Left colon (tissue), 2 donors: ENCODE data around the gene CNOT3. TPM values are rescaled to one million over a fixed set of nuclear protein-coding genes. Genes with fewer than 3 reads are reported as not detected.

Experiments used
- ATAC-seq: fragments of 200-7000 bp; cut with Tn5 transposase; one replicate; pipeline ENCODE4 v1.9.1; 2020; ENCODE audit warnings: mild to moderate bottlenecking, moderate library complexity
- DNase-seq, 2 donors: peaks; one replicate each; pipeline ENCODE4 v3.0.0-alpha.2; 2020
- intact Hi-C, 2 donors: fragments of 100-400 bp; cut with DNase I in 1 of 2; cut with micrococcal nuclease in 1 of 2; formaldehyde crosslinking; loops; one replicate each; pipeline versions ENCODE4 v1.11.2 to v1.14.0; 2022; cut with DNase I, micrococcal nuclease
- total RNA-seq, 2 donors: library from RNA; stranded (reverse); fragmentation: NEBNext Ultra II Directional; extraction: Animal tissue kit (Norgen Biotek cat#: 25700); gene quantifications; one replicate each; pipeline ENCODE4 v1.2.1, GENCODE V29; 2021
- donor health status: DM: no; HTN: no; CAD: no.
- donor health status: DM: yes; HTN: yes; CAD: no.

CNOT3 gene
- total RNA-seq, 2 donors from 2014 or later, result 32.9 to 42.2 TPM

GRCh38 chr19:54142166-54142780, 4.7 kb downstream of the CNOT3 start:
- ATAC-seq (no peak), DNase-seq (no peak)
- intact Hi-C loops, result no loop called here

- DNase-seq, result no peak
- no peak for ATAC-seq
- intact Hi-C loops, result no loop called here
Observed at GRCh38 chr19:54145541-54146158, 8.1 kb downstream of the CNOT3 start.

GRCh38 chr19:54147676-54148075, 10.1 kb downstream of the CNOT3 start:
- DNase-seq (no peak), ATAC-seq (no peak)
- intact Hi-C loops, result no loop called here

- ATAC-seq (no peak), DNase-seq (no peak)
- intact Hi-C loops, result no loop called here
Observed at GRCh38 chr19:54148158-54148557, 10.6 kb downstream of the CNOT3 start.

- no peak for ATAC-seq
- intact Hi-C loops, result no loop called here
- no peak for DNase-seq
Observed at GRCh38 chr19:54149021-54149812, 11.7 kb downstream of the CNOT3 start.

- no peak for DNase-seq
- intact Hi-C loops, result no loop called here
- ATAC-seq, result no peak
Observed at GRCh38 chr19:54151362-54152035, 13.9 kb downstream of the CNOT3 start.

- DNase-seq (no peak), ATAC-seq (peak; percentile 3)
- intact Hi-C loops, result no loop called here
Observed at GRCh38 chr19:54152267-54152666, 14.7 kb downstream of the CNOT3 start.

GRCh38 chr19:54152878-54153524, 15.4 kb downstream of the CNOT3 start:
- DNase-seq (no peak), ATAC-seq (peak; percentile 2)
- intact Hi-C loops, result no loop called here

GRCh38 chr19:54153731-54154326, 16.3 kb downstream of the CNOT3 start:
- no peak for ATAC-seq
- DNase-seq, result no peak
- intact Hi-C loops, result no loop called here

- intact Hi-C loops, result no loop called here
- ATAC-seq (no peak), DNase-seq (no peak)
Observed at GRCh38 chr19:54154603-54155345, 17.2 kb downstream of the CNOT3 start.

GRCh38 chr19:54155694-54156093, 18.1 kb downstream of the CNOT3 start:
- ATAC-seq, result no peak
- intact Hi-C loops, result no loop called here
- no peak for DNase-seq

- DNase-seq, result no peak
- intact Hi-C loops, result no loop called here
- no peak for ATAC-seq
Observed at GRCh38 chr19:54156490-54156889, 18.9 kb downstream of the CNOT3 start.

- DNase-seq, result no peak
- no peak for ATAC-seq
- intact Hi-C loops, result no loop called here
Observed at GRCh38 chr19:54156953-54157352, 19.4 kb downstream of the CNOT3 start.

- intact Hi-C loops, result no loop called here
- DNase-seq, result no peak
- ATAC-seq, result no peak
Observed at GRCh38 chr19:54158812-54159351, 21.3 kb downstream of the CNOT3 start.

GRCh38 chr19:54159352-54160181, 22.0 kb downstream of the CNOT3 start, which contains the start of gene LENG1:
LENG1 (minus strand) TSS chr19:54159721; CDS start chr19:54159695, 26 bp downstream.
- intact Hi-C loops, result no loop called here
- ATAC-seq (peak; percentile 68), DNase-seq (peak; percentile 99 to 100)

GRCh38 chr19:54160182-54160811, 22.7 kb downstream of the CNOT3 start:
- DNase-seq, result no peak
- ATAC-seq, result no peak
- intact Hi-C loops, result no loop called here
